T-helper 1 cell (primary cell): ENCODE measurements around the gene RTL10.
A peak's percentile ranks its signal among the peaks of the same experiment; 100 is the strongest.

Experiments
- DNase-seq, 5 donors: peaks; one replicate each; pipeline ENCODE4 v3.0.0-alpha.2; 2012 to 2020

Gene RTL10

GRCh38 chr22:19807161-19807913, 47.3 kb downstream of the RTL10 start:
- no peak for DNase-seq

DNA sequence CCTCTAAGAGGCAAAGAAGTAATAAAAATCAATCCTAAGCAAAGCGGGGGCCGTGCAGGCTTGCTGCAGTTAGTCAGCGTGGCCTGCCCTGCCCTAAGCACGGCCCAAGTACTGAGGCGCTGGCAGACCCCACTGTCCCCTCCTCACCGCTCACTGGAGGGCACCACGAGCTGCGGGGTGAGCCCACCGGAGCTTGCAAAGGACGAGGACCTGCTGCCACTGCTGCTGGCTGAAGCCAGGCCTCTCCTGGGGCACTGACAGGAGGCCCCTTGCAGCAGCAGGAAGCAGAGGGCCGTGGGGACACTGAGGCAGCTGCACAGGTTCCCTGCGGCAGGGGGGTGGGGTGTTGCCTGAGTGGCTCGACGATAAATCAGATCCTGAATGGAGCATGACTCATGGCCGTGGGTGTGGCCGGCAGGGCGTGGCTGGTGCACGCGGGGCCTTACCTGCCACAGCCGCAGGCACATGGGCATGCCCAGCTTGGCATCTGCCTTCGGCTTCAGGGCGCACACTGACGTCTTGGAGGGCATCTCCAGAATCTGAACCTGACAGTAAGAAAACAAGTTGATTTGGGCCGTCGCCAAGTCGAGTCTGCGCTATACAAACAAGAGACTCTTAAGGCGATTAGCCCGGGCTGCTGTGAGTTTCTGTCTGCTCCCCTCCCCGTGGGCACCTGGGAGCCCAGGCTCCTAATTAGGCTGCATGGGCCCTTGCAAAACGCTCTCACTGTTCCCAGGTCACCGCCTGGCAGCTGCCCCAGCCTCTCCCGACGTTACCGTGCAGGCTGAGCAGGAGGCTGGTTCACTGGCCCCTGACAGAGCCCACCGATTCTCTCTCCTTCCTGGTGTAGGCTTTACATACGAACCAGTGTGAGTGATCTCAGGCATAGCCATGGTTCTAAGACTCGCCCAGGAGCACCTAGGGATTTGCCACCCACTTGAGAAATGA, 48.2 kb downstream of the RTL10 start:
- DNase-seq, result peak in 1 of 5 donors; percentile 9

- no peak for DNase-seq
Measured at GRCh38 chr22:19805821-19806212, 48.9 kb downstream of the RTL10 start.
